HEK293 (cell line): Measurements from ENCODE around the gene RNF187.

Experiments used
- CTCF ChIA-PET: fragments of 350-600 bp; formaldehyde crosslinking; extraction: SDS; loops from one replicate; lab custom pipeline; 2021; ENCODE audit warnings: antibody characterized with exemption; lab: Yijun Ruan, JAX
- POLR2A ChIA-PET: fragments of 300-600 bp; formaldehyde crosslinking; extraction: SDS; loops from one replicate; lab custom pipeline; 2020; ENCODE audit warnings: antibody characterized with exemption, inconsistent platforms; lab: Yijun Ruan, JAX
- H3K27ac ChIP-seq: fragments of 200-500 bp; sonication (Bioruptor generic); 2 replicates; pipeline ENCODE4 v1.5.1; 2014; ENCODE audit warnings: low read depth, low read length, control low read depth, inconsistent platforms; ENCODE audit errors: extremely low read depth
- H3K36me3 ChIP-seq, 2 experiments: fragments of 200-500 bp in 1 of 2; sonication (Bioruptor generic) in 1 of 2; 1 replicate in 1 of 2; 2 replicates in 1 of 2; pipeline ENCODE4 v1.5.1; 2014 to 2017; ENCODE audit warnings: inconsistent platforms in 2 of 2, low read length in 2 of 2; ENCODE audit not compliant: control insufficient read depth in 2 of 2, insufficient read depth in 1 of 2
- H3K4me1 ChIP-seq: fragments of 200-500 bp; sonication (Bioruptor generic); 2 replicates; pipeline ENCODE4 v1.5.1; 2014; ENCODE audit warnings: mild to moderate bottlenecking, low read length, inconsistent platforms; ENCODE audit not compliant: control insufficient read depth, insufficient read depth
- H3K4me3 ChIP-seq: 2 replicates; pipeline ENCODE4 v1.5.1; 2011; ENCODE audit warnings: low read depth, mild to moderate bottlenecking, control low read depth, low read length, moderate library complexity
- H3K9me3 ChIP-seq: fragments of 200-500 bp; sonication (Bioruptor generic); 2 replicates; pipeline ENCODE4 v1.5.1; 2014; ENCODE audit warnings: low read depth, low read length, inconsistent platforms; ENCODE audit not compliant: control insufficient read depth, insufficient read depth
- GFI1B ChIP-seq: fragments of 450-650 bp; formaldehyde crosslinking; IDR thresholded peaks from 2 replicates; pipeline ENCODE4 v1.5.1; 2016; ENCODE audit warnings: missing biosample characterization, missing genetic modification characterization
- GLIS1 ChIP-seq: fragments of 450-650 bp; formaldehyde crosslinking; IDR thresholded peaks from 2 replicates; pipeline ENCODE4 v1.5.1; 2016; ENCODE audit warnings: missing biosample characterization, missing genetic modification characterization
- IKZF3 ChIP-seq: fragments of 450-650 bp; IDR thresholded peaks from 2 replicates; pipeline ENCODE4 v1.5.0; 2018; ENCODE audit warnings: missing biosample characterization, mild to moderate bottlenecking, missing genetic modification characterization, moderate library complexity
- PRDM1 ChIP-seq: fragments of 450-650 bp; formaldehyde crosslinking; IDR thresholded peaks from 2 replicates; pipeline ENCODE4; 2016; ENCODE audit warnings: missing biosample characterization, missing genetic modification characterization
- YY1 ChIP-seq: fragments of 450-650 bp; formaldehyde crosslinking; IDR thresholded peaks from 2 replicates; pipeline ENCODE4 v1.5.1; 2018; ENCODE audit warnings: missing biosample characterization, missing genetic modification characterization
- ZNF121 ChIP-seq: fragments of 450-650 bp; formaldehyde crosslinking; IDR thresholded peaks from 2 replicates; pipeline ENCODE4 v1.5.1; 2016; ENCODE audit warnings: missing biosample characterization, missing genetic modification characterization
- ZNF155 ChIP-seq: fragments of 450-650 bp; formaldehyde crosslinking; IDR thresholded peaks from 2 replicates; pipeline ENCODE4 v1.5.1; 2016; ENCODE audit warnings: missing biosample characterization, missing genetic modification characterization
- ZNF23 ChIP-seq: fragments of 450-650 bp; formaldehyde crosslinking; IDR thresholded peaks from 2 replicates; pipeline ENCODE4 v1.5.1; 2016; ENCODE audit warnings: missing biosample characterization, missing genetic modification characterization, borderline replicate concordance
- ZNF248 ChIP-seq: fragments of 450-650 bp; formaldehyde crosslinking; IDR thresholded peaks from 2 replicates; pipeline ENCODE4 v1.5.1; 2017; ENCODE audit warnings: missing biosample characterization, missing genetic modification characterization
- ZNF274 ChIP-seq, 2 experiments: fragments of 200-500 bp in 1 of 2; fragments of 450-650 bp in 1 of 2; sonication (Bioruptor generic) in 1 of 2; formaldehyde crosslinking in 1 of 2; IDR thresholded peaks; 2 replicates each; pipeline versions ENCODE4 v1.5.1 to v1.6.1; 2014 to 2016; ENCODE audit warnings: borderline replicate concordance in 1 of 2, inconsistent platforms in 1 of 2, low read length in 1 of 2, missing biosample characterization in 1 of 2, missing genetic modification characterization in 1 of 2
- ZNF366 ChIP-seq: fragments of 450-650 bp; formaldehyde crosslinking; conservative IDR thresholded peaks from 2 replicates; pipeline ENCODE4 v1.5.1; 2016; ENCODE audit warnings: missing biosample characterization, missing genetic modification characterization
- ZNF514 ChIP-seq: fragments of 450-650 bp; formaldehyde crosslinking; IDR thresholded peaks from 2 replicates; pipeline ENCODE4 v1.5.1; 2016; ENCODE audit warnings: missing biosample characterization, missing genetic modification characterization
- ZNF530 ChIP-seq: fragments of 450-650 bp; formaldehyde crosslinking; IDR thresholded peaks from 2 replicates; pipeline ENCODE4 v1.5.1; 2016; ENCODE audit warnings: low read depth, missing biosample characterization, missing genetic modification characterization
- ZNF549 ChIP-seq: fragments of 450-650 bp; IDR thresholded peaks from 2 replicates; pipeline ENCODE4 v1.5.1; 2018; ENCODE audit warnings: missing biosample characterization, missing genetic modification characterization, mild to moderate bottlenecking, inconsistent platforms, moderate library complexity
- ZNF571 ChIP-seq: fragments of 450-650 bp; formaldehyde crosslinking; IDR thresholded peaks from 2 replicates; pipeline ENCODE4 v1.5.0; 2017; ENCODE audit warnings: missing biosample characterization, missing genetic modification characterization
- ZNF677 ChIP-seq: fragments of 450-650 bp; IDR thresholded peaks from 2 replicates; pipeline ENCODE4 v1.5.0; 2018; ENCODE audit warnings: missing biosample characterization, mild to moderate bottlenecking, missing genetic modification characterization, moderate library complexity
- ZNF776 ChIP-seq: fragments of 450-650 bp; formaldehyde crosslinking; IDR thresholded peaks from 2 replicates; pipeline ENCODE4 v1.5.0; 2017; ENCODE audit warnings: missing biosample characterization, missing genetic modification characterization, borderline replicate concordance
- ZNF777 ChIP-seq: fragments of 450-650 bp; formaldehyde crosslinking; IDR thresholded peaks from 2 replicates; pipeline ENCODE4 v1.5.1; 2017; ENCODE audit warnings: missing biosample characterization, missing genetic modification characterization, borderline replicate concordance
- ZXDB ChIP-seq: fragments of 450-650 bp; formaldehyde crosslinking; IDR thresholded peaks from 2 replicates; pipeline ENCODE4 v1.5.1; 2016; ENCODE audit warnings: missing biosample characterization, missing genetic modification characterization
- TF ChIP-seq, protein P1 (sequence below): fragments of 450-650 bp; formaldehyde crosslinking; IDR thresholded peaks from 2 replicates; pipeline ENCODE4 v1.5.1; 2017; ENCODE audit warnings: missing biosample characterization, missing genetic modification characterization
- TF ChIP-seq, protein P2 (sequence below): fragments of 450-650 bp; formaldehyde crosslinking; IDR thresholded peaks from 2 replicates; pipeline ENCODE4; 2016; ENCODE audit warnings: missing biosample characterization, missing genetic modification characterization
- TF ChIP-seq, protein P3 (sequence below): fragments of 450-650 bp; formaldehyde crosslinking; IDR thresholded peaks from 2 replicates; pipeline ENCODE4 v1.5.1; 2016; ENCODE audit warnings: missing biosample characterization, missing genetic modification characterization, borderline replicate concordance
- TF ChIP-seq, protein P4 (sequence below): fragments of 450-650 bp; formaldehyde crosslinking; IDR thresholded peaks from 2 replicates; pipeline ENCODE4 v1.5.1; 2016; ENCODE audit warnings: missing biosample characterization, missing genetic modification characterization

Gene RNF187

DNA sequence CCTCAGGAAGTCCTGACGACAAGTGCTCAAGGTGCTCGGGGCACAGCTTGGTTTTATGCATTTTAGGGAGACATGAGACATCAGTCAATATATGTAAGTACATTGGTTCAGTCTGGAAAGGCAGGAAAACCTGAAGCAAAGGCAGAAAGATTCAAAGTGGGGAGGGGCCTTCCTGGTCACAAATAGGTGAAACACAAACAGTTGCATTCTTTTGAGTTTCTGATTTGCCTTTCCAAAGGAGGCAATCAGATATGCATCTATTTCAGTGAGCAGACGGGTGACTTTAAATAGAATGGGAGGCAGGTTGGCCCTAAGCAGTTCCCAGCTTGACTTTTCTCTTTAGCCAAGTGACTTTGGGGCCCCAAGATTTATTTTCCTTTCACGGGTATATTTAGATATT is 8.9 kb upstream of the RNF187 start (continued):
- TF ChIP-seq IKZF3 (tag by site-specific recombination) (no peak), ZNF530 (tag by site-specific recombination) (no peak), ZNF777 (no peak), ZNF121 (no peak), ZNF155 (no peak), ZNF776 (tag by site-specific recombination) (no peak), GLIS1 (tag by site-specific recombination) (no peak), ZNF571 (tag by site-specific recombination) (no peak), GFI1B (tag by site-specific recombination) (no peak)
- TF ChIP-seq, protein P1, sequence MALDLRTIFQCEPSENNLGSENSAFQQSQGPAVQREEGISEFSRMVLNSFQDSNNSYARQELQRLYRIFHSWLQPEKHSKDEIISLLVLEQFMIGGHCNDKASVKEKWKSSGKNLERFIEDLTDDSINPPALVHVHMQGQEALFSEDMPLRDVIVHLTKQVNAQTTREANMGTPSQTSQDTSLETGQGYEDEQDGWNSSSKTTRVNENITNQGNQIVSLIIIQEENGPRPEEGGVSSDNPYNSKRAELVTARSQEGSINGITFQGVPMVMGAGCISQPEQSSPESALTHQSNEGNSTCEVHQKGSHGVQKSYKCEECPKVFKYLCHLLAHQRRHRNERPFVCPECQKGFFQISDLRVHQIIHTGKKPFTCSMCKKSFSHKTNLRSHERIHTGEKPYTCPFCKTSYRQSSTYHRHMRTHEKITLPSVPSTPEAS (tag by site-specific recombination): no peak

DNA sequence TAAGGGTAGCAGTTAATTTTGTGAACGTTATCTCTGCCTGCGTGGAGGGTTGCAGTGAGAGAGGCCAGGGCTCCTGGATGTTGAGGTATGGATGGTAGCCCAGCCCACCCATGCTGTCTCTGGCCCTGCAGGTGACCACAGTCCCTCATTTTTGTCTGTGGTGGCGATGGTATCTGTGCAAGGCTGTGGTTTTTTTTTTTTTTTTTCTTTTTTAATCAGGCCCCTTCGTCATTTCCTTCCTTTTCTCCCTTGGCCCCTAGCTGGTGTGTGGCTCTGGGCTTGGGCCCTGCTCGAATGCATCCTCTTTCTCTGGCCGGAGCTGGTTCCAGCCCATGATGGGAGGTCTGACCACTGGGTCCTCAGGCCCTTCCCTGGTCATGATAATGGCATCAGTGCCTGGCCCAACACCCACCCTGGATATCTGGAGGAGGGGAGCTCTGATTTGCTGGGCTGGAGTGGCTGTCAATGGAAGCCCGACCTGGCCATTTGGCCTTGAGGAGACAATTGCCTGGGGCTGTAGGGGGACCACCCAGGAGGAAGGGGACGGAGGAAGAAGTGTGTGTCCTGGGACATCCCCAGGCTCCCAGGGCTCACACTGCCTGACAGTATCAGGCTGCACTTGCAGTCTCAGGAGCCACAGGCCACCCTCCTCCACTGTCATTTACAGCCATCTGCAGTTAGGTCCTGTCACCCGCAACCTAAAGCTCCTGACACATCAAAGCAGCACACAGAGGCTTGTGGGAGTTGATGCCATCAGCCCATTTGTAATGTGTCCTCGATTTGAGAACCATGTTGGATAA is 8.1 kb upstream of the RNF187 start:
- ChIA-PET CTCF (interaction anchor here (0.6 to 0.7 kb wide), 4 partner anchors 20 to 954 kb away, joined by 3 to 7 read pairs (median 3); no protein-coding TSS in a partner anchor), POLR2A (no interaction called here)
- H3K36me3 ChIP-seq: no peaks in the 10 kb centered on the region
- no peak overlapping the region for H3K4me3 ChIP-seq
- no peak overlapping the region for H3K27ac ChIP-seq
- no peaks in the 10 kb centered on the region for H3K4me1 ChIP-seq
- TF ChIP-seq, protein P2, sequence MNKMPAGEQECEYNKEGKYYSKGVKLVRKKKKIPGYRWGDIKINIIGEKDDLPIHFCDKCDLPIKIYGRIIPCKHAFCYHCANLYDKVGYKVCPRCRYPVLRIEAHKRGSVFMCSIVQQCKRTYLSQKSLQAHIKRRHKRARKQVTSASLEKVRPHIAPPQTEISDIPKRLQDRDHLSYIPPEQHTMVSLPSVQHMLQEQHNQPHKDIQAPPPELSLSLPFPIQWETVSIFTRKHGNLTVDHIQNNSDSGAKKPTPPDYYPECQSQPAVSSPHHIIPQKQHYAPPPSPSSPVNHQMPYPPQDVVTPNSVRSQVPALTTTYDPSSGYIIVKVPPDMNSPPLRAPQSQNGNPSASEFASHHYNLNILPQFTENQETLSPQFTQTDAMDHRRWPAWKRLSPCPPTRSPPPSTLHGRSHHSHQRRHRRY (tag by site-specific recombination): no peak
- TF ChIP-seq, protein P3, sequence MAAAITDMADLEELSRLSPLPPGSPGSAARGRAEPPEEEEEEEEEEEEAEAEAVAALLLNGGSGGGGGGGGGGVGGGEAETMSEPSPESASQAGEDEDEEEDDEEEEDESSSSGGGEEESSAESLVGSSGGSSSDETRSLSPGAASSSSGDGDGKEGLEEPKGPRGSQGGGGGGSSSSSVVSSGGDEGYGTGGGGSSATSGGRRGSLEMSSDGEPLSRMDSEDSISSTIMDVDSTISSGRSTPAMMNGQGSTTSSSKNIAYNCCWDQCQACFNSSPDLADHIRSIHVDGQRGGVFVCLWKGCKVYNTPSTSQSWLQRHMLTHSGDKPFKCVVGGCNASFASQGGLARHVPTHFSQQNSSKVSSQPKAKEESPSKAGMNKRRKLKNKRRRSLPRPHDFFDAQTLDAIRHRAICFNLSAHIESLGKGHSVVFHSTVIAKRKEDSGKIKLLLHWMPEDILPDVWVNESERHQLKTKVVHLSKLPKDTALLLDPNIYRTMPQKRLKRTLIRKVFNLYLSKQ (tag by site-specific recombination): no peak
- TF ChIP-seq ZNF677 (tag by site-specific recombination): no peak
- TF ChIP-seq ZNF23 (tag by site-specific recombination): no peak
- TF ChIP-seq ZNF549 (tag by site-specific recombination): no peak
- TF ChIP-seq ZNF514 (tag by site-specific recombination): no peak
- no peak for TF ChIP-seq ZNF248 (tag by site-specific recombination)
- TF ChIP-seq ZXDB (tag by site-specific recombination): no peak
- no peak for TF ChIP-seq YY1 (tag by site-specific recombination)
- TF ChIP-seq ZNF274 (IDR thresholded peaks at IDR 0.05; ENCODE audit: low read length): no peak
- TF ChIP-seq ZNF274 (tag by site-specific recombination; IDR thresholded peaks at IDR 0.05; ENCODE audit: borderline replicate concordance): no peak
- TF ChIP-seq, all 188 proteins: peak for 0
- H3K9me3 ChIP-seq: no peaks in the 10 kb centered on the region

DNA sequence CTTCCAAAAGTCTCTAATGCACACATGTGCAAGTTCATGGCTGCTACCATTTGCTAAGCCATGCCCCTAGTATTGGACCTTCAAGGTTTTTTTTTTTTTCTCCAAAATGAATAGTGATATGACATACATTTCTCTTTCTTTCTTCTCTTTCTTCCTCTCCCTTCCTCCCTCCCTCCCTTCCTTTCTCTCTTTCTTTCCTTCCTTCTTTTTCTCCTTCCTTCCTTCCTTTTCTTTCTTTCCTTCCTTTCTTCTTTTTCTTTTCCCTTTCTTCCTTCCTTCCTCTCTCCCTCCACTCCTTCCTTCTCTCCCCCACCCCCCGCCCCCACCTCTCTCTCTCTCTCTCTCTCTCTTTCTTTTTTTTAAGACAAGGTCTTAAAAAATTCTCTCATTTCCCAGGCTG is 3.4 kb upstream of the RNF187 start:
- no peaks in the 10 kb centered on the region for H3K9me3 ChIP-seq
- H3K36me3 ChIP-seq: peaks cover 0 to 3% of the 10 kb centered on the region in 2 experiments; a peak in 2 of 3 replicates
- no peak overlapping the region for H3K27ac ChIP-seq
- ChIA-PET POLR2A (no interaction called here), CTCF (interaction anchor here (1.3 kb wide), 1 partner anchor 12 kb away, joined by 4 read pairs; no protein-coding TSS in a partner anchor)
- peaks cover 4% of the 10 kb centered on the region for H3K4me1 ChIP-seq
- H3K4me3 ChIP-seq: no peak overlapping the region
- TF ChIP-seq, protein P4, sequence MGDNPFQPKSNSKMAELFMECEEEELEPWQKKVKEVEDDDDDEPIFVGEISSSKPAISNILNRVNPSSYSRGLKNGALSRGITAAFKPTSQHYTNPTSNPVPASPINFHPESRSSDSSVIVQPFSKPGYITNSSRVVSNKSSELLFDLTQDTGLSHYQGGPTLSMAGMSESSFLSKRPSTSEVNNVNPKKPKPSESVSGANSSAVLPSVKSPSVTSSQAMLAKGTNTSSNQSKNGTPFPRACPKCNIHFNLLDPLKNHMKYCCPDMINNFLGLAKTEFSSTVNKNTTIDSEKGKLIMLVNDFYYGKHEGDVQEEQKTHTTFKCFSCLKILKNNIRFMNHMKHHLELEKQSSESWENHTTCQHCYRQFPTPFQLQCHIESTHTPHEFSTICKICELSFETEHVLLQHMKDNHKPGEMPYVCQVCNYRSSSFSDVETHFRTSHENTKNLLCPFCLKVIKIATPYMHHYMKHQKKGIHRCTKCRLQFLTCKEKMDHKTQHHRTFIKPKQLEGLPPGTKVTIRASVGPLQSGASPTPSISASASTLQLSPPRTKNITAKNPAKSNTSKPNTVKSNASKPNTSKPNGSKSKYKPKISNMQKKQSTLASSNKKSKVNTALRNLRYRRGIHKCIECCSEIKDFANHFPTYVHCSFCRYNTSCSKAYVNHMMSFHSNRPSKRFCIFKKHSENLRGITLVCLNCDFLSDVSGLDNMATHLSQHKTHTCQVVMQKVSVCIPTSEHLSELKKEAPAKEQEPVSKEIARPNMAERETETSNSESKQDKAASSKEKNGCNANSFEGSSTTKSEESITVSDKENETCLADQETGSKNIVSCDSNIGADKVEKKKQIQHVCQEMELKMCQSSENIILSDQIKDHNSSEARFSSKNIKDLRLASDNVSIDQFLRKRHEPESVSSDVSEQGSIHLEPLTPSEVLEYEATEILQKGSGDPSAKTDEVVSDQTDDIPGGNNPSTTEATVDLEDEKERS (tag by site-specific recombination): no peak
- TF ChIP-seq GLIS1 (tag by site-specific recombination) (no peak), PRDM1 (tag by site-specific recombination) (peak; percentile 98), ZNF366 (tag by site-specific recombination) (peak; percentile 90)
